Endometrial microvascular endothelial cells (primary cell): ENCODE data around the gene ZDHHC18. TPM values are rescaled to one million over a fixed set of nuclear protein-coding genes. Genes with fewer than 3 reads are reported as not detected.
"Not testable (repeated sequence)": the region's sequence is repeated elsewhere in the genome, so short reads cannot be mapped to it uniquely, and the experiment has no call there.

Experiments
- in situ Hi-C: cut with HindIII; loops from 2 replicates; pipeline ENCODE4 v1.10.0; 2017; ENCODE audit warnings: low sequenced_read_pairs, low pct_unique_long_range_greater_than_20kb; ENCODE audit errors: inconsistent ontology term
- total RNA-seq: library from RNA; depleted of rRNA; stranded (reverse); fragments of >200 nt; gene quantifications from one replicate; pipeline ENCODE4 v1.2.3, GENCODE V29; 2015; ENCODE audit errors: inconsistent ontology term

The ZDHHC18 gene
- total RNA-seq, 1 donor from 2014 or later, result 15.5 TPM

DNA sequence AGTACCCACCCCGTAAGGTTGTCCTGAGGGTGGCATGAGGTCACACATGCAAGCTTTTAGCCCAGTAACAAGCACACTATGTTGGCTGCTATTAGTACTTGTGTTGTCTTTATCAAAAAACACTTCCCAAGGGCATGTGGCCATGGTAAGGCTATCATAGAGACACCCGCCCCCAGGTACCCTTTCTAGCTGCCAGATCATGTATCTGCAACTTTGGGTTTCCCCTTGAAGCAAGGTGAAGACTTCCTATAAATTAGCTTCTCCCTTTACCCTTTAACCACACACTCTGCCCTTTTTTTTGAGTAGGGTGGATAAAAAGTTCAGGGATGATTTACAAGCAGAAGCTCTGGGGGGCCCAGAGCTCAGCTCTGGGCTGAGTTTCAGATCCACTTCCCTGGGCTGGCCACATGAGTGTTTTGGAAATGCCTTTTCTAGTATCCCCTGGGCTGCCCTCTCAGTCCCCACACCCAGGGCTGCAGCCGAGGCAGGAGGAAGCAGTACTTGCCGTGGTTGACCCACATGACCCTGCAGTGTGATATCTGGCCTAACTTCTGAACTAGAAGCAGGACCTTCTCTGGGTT, 2.0 kb downstream of the ZDHHC18 start:
- in situ Hi-C loops, result no loop called here

DNA sequence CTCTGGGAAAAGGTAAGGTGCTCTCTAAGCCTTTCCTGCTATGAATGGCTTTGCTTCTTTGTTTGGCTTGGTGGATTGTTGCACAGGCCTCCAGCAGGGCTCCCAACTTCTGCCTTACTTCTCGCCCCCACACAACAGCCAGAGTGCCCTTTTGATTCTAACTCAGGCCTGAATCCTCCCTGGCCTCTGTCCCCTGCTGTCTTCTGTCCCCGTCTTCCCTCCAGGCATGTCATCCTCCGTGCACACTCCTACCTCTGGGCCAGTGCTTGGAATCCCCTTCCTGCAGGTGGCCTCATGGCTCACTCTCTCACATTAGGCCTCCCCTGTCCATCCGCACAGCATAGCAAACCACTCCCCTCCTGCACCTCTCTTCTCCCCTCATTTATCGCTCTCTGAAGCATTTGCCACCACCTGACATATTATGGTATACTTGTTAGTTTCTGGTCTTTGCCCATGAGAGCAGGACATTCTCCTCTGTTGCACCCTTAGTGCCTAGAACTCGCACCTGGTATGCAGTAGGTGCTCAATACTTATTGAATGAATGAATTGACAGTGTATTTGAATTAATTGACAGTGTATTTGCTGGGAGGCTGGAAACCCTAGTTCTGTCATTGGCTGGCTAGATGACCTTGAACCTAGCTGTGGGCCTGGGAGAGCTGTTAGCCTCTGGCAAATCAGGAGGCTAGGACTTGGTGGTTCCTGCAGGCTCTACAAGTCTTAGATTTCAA, 2.9 kb downstream of the ZDHHC18 start:
- in situ Hi-C loops, result no loop called here

- in situ Hi-C loops, result no loop called here
Observed at GRCh38 chr1:26831059-26831458, 4.6 kb downstream of the ZDHHC18 start.

- in situ Hi-C loops, result no loop called here
Observed at GRCh38 chr1:26831546-26832248, 5.2 kb downstream of the ZDHHC18 start.

DNA sequence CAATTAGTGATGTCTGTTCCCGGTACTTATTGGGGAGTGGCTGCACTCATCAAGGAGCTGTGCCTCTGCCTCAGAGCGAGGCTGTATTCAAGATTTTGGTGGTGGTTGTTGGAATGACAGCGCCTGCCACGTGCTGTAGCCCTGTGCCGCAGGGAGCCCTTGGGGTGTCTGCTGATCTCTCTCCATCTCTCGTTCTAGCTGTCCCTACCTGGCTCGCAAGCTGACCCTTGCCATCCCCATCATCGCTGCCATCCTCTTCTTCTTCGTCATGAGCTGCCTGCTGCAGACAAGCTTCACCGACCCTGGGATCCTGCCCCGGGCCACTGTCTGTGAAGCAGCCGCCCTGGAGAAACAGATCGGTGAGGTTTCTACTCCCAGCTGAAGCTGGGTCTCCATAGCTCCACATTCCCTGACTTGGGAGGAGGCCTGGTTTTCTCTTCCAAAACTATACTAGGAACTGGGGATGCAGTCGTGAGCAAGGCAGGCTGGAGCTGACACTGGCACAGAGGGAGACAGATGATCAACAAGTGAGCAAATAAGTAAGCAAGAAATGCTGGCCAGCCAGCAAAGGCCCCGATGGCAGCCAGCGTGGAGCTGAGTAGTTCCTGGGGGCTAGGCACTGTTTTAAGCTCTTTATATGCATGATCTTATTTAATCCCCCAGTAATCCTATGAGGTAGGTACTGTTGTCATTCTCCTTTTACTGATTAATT, 5.9 kb downstream of the ZDHHC18 start:
- in situ Hi-C loops, result no loop called here

- in situ Hi-C loops, result no loop called here
Observed at GRCh38 chr1:26833432-26834405, 7.2 kb downstream of the ZDHHC18 start.

GRCh38 chr1:26837665-26838064, 11.2 kb downstream of the ZDHHC18 start:
- in situ Hi-C loops, result not testable (repeated sequence)

DNA sequence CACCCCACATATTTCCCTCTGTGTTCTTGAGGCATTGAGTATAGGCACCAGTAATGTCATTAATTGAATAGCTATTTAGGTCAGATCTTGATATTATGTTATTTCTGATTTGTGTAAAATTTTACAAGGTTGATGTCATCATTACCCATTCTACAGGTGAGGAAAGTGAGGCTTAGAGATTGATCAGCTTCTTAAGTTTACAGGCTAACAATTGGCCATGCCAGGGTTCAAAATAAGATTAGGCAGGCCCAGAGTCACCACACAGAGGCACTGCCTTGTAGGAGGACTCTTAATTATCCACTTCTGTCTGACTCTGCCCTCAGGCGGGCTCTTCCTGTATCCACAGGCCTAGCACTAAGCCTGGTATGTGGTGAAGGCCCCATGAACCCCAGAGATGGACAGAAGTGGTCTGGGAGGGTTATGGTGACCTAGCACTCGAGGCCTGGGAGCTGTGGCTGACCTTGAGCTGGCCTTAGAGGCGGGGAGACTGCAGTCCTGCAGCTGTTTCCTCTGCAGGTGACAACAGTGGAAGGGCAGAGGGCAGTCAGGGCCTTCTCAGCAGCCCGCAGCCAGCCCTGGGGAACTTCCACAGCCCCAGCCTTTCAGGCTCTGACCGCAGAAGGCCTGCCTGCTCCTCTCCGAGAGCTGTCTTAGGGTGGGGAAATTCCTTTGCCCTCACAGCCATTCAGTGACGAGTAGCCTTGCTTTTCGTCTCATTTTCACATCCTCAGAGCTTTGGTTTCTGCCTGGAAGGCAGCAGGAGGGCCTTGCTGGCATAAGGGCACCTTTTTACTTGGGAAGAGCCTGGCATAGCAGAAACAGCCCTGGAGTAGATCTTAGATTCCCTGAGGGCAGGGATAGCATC, 12.2 kb downstream of the ZDHHC18 start:
- in situ Hi-C loops, result no loop called here

DNA sequence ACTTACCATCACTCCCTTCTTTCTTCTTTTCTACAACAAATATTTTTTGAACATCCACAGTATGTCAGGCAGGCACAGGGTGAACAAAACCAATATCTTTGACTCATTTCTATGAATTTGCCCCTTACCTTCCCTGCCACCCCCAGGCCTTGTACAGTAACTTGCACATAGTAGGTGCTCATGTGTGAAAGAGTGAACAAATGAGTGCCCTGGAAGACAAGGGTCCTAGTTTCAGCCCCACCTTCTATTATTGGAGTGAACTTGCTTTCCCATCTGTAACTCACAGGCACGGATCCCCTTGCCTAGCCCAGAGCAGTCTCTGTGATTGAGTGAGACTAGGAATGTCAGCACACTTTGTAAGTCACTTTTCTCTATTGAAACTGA, 12.8 kb downstream of the ZDHHC18 start:
- in situ Hi-C loops, result no loop called here

- in situ Hi-C loops, result no loop called here
Observed at GRCh38 chr1:26839779-26840178, 13.3 kb downstream of the ZDHHC18 start.

DNA sequence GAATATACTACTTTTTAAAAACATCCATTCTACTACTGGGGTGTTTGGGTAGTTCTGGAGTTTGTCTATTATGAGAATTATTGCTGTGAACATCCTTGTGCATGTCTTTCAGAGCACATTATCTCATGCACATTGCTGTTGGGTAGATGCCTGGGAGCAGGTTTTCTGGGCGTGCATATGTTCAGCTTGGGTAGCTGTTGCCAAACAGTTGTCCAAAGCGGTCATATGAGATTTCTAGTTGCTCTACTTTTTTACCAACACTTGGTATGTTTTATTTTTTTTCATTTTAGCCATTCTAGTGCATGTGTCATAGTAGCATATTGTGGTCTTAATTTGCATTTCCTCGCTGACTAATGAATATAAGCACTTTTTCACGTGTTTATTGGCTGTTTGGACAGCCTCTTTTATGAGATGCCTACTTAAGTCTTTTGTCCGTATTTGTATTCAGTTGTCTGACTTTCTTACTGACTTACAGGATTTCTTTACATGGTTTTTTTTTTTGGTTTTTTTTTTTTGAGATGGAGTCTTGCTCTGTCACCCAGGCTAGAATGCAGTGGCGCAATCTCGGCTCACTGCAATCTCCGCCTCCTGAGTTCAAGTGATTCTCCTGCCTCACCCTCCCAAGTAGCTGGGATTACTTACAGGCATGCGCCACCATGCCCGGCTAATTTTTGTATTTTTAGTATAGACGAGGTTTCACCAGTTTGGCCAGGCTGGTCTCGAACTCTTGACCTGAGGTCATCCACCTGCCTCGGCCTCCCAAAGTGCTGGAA, 18.1 kb downstream of the ZDHHC18 start:
- in situ Hi-C loops, result no loop called here

DNA sequence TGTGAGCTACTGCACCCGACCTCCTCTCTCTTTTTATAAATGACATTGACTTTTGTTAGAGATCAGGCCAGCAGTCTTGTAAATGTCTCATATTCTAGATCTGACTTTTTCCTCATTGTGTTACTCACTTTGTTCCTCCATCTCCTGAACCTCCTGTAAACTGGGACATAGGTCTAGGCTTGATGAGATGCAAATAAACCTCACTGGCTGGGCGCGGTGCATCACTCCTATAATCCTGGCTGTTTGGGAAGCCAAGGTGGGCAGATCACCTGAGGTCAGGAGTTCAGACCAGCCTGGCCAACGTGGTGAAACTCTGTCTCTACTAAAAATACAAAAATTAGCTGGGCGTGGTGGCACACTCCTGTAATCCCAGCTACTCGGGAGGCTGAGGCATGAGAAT, 21.3 kb downstream of the ZDHHC18 start:
- in situ Hi-C loops, result not testable (repeated sequence)

DNA sequence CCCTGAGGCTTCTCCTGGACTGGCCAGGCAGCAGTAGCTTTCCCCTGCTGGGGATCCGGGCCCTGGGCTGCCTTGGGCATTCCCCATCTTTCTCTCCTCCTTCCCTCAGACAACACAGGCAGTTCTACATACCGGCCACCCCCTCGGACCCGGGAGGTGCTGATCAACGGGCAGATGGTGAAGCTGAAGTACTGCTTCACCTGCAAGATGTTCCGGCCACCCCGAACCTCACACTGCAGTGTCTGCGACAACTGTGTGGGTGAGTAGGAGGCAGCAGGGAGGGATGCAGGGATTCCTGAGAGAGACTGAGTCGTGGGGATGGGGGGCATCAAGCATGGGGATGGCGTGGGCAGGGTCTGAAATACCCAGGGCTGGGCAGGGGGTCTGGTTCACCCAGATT, 22.0 kb downstream of the ZDHHC18 start:
- in situ Hi-C loops, result no loop called here

GRCh38 chr1:26848941-26849774, 22.7 kb downstream of the ZDHHC18 start:
- in situ Hi-C loops, result no loop called here

- in situ Hi-C loops, result no loop called here
Observed at GRCh38 chr1:26851106-26851684, 24.7 kb downstream of the ZDHHC18 start.

- in situ Hi-C loops, result no loop called here
Observed at GRCh38 chr1:26852701-26853100, 26.2 kb downstream of the ZDHHC18 start.
